HepG2 (cell line): Measurements from ENCODE around the gene OSBPL5. TPM values are rescaled to one million over a fixed set of nuclear protein-coding genes. Genes with fewer than 3 reads are reported as not detected.

Experiments used
- ATAC-seq: fragments of 200-7000 bp; cut with Tn5 transposase; 3 replicates; pipeline ENCODE4 v1.9.1; 2020; ENCODE audit warnings: mild to moderate bottlenecking, moderate library complexity
- BruUV-seq: library from RNA; stranded (reverse); fragments of 400-500 nt; replicated peaks from 2 replicates; lab custom pipeline; 2021; lab: Mats Ljungman, UMichigan
- CTCF ChIA-PET: fragments of 300-600 bp; formaldehyde crosslinking; extraction: SDS; loops from one replicate; lab custom pipeline; 2021; ENCODE audit warnings: low total read pairs, inconsistent platforms, low intra/inter-chr PET ratio; lab: Yijun Ruan, JAX
- POLR2A ChIA-PET: fragments of 350-600 bp; sonication (Branson Sonifier 250); formaldehyde crosslinking; loops from one replicate; lab custom pipeline; 2020; ENCODE audit warnings: antibody characterized with exemption, inconsistent platforms; lab: Yijun Ruan, JAX
- DNase-seq: peaks from one replicate; pipeline ENCODE4 v3.0.0-alpha.2; 2015; ENCODE audit warnings: low spot score
- FAIRE-seq: peaks from 3 replicates; lab custom pipeline; 2011; peaks lifted over from hg19 to GRCh38; lab: Jason Lieb, UNC
- H2AFZ ChIP-seq: one replicate; pipeline ENCODE4 v1.6.1; 2011; ENCODE audit warnings: low read length, inconsistent platforms
- H3K27ac ChIP-seq: fragments of 300-600 bp; 3 replicates; pipeline ENCODE4 v1.8.0; 2011; ENCODE audit warnings: mixed run types, mild to moderate bottlenecking, mixed read lengths, low read length, inconsistent platforms; ENCODE audit not compliant: insufficient read depth; ENCODE audit errors: extremely low read length
- H3K27me3 ChIP-seq, 2 experiments: fragments of 200-600 bp in 1 of 2; 2 replicates in 1 of 2; 3 replicates in 1 of 2; pipeline versions ENCODE4 v1.6.0 to v1.8.0; 2011; ENCODE audit warnings: low read length in 2 of 2, mild to moderate bottlenecking in 2 of 2, moderate library complexity in 2 of 2, inconsistent platforms in 1 of 2; ENCODE audit not compliant: insufficient read depth in 2 of 2, control insufficient read depth in 1 of 2
- H3K36me3 ChIP-seq, 2 experiments: fragments of 200-600 bp in 1 of 2; replicated peaks in 1 of 2; 2 replicates in 1 of 2; 3 replicates in 1 of 2; pipeline versions ENCODE4 v1.5.1 to v1.8.0; 2011; ENCODE audit warnings: low read length in 2 of 2, inconsistent platforms in 1 of 2; ENCODE audit not compliant: insufficient read depth in 2 of 2, control insufficient read depth in 1 of 2
- H3K4me1 ChIP-seq: 2 replicates; pipeline ENCODE4 v1.5.1; 2012; ENCODE audit warnings: low read length, inconsistent platforms; ENCODE audit not compliant: insufficient read depth
- H3K4me2 ChIP-seq: 2 replicates; pipeline ENCODE4 v1.6.0; 2011; ENCODE audit warnings: low read depth, low read length, inconsistent platforms
- H3K4me3 ChIP-seq, 3 experiments: fragments of 200-600 bp in 1 of 3; sonication (generic), shearing (Covaris generic) in 1 of 3; replicated peaks in 1 of 3; 2 replicates each; pipeline ENCODE4 v1.5.1; 2011 to 2016; ENCODE audit warnings: low read length in 3 of 3, inconsistent platforms in 2 of 3, low read depth in 2 of 3, mild to moderate bottlenecking in 2 of 3, control low read depth in 1 of 3, mixed read lengths in 1 of 3; ENCODE audit not compliant: insufficient read depth in 1 of 3
- H3K79me2 ChIP-seq: one replicate; pipeline ENCODE4 v1.6.1; 2011; ENCODE audit warnings: low read length, inconsistent platforms; ENCODE audit not compliant: insufficient read depth
- H3K9ac ChIP-seq: 2 replicates; pipeline ENCODE4 v1.6.0; 2011; ENCODE audit warnings: mild to moderate bottlenecking, low read depth, low read length, inconsistent platforms; ENCODE audit not compliant: insufficient read depth
- H3K9me3 ChIP-seq: 2 replicates; pipeline ENCODE4 v1.5.1; 2012; ENCODE audit warnings: mild to moderate bottlenecking, low read length
- H4K20me1 ChIP-seq: 2 replicates; pipeline ENCODE4 v1.6.0; 2011; ENCODE audit warnings: inconsistent platforms, mild to moderate bottlenecking, low read length, moderate library complexity; ENCODE audit not compliant: insufficient read depth
- BRCA1 ChIP-seq: sonication (generic); formaldehyde crosslinking; IDR thresholded peaks from 2 replicates; pipeline ENCODE4 v1.4.0; 2020; ENCODE audit warnings: missing genetic modification reagents
- EP300 ChIP-seq, 3 experiments: sonication (generic) in 1 of 3; formaldehyde crosslinking in 1 of 3; IDR thresholded peaks; 2 replicates each; pipeline versions ENCODE4 v1.5.1 to v1.6.1; 2011 to 2020; ENCODE audit warnings: low read depth in 2 of 3, low read length in 2 of 3, borderline replicate concordance in 1 of 3, improper control_type of control experiment in 1 of 3, mild to moderate bottlenecking in 1 of 3, missing genetic modification reagents in 1 of 3, moderate library complexity in 1 of 3
- HES4 ChIP-seq: sonication (generic); formaldehyde crosslinking; IDR thresholded peaks from 2 replicates; pipeline ENCODE4 v1.9.0; 2021; ENCODE audit warnings: mild to moderate bottlenecking, missing genetic modification reagents, borderline replicate concordance
- KLF15 ChIP-seq: sonication (generic); formaldehyde crosslinking; IDR thresholded peaks from 2 replicates; pipeline ENCODE4 v1.8.1; 2023; ENCODE audit warnings: borderline replicate concordance, mild to moderate bottlenecking, inconsistent platforms, missing genetic modification reagents, mixed read lengths
- PHB2 ChIP-seq: fragments of 450-650 bp; IDR thresholded peaks from 2 replicates; pipeline ENCODE4 v1.6.1; 2018; ENCODE audit not compliant: partially characterized antibody
- SMAD9 ChIP-seq: sonication (generic); formaldehyde crosslinking; IDR thresholded peaks from 2 replicates; pipeline ENCODE4 v1.5.1; 2020; ENCODE audit warnings: mild to moderate bottlenecking, missing genetic modification reagents
- TOE1 ChIP-seq: sonication (generic); formaldehyde crosslinking; IDR thresholded peaks from 2 replicates; pipeline ENCODE4 v1.4.0; 2020; ENCODE audit warnings: mild to moderate bottlenecking, missing genetic modification reagents
- ZHX1 ChIP-seq: sonication (generic); formaldehyde crosslinking; IDR thresholded peaks from 2 replicates; pipeline ENCODE4 v1.8.1; 2022; ENCODE audit warnings: low read depth, mild to moderate bottlenecking, missing genetic modification reagents
- ZNF235 ChIP-seq: sonication (generic); formaldehyde crosslinking; IDR thresholded peaks from 2 replicates; pipeline ENCODE4 v1.8.1; 2023; ENCODE audit warnings: mild to moderate bottlenecking, missing genetic modification reagents, borderline replicate concordance
- ZNF451 ChIP-seq: sonication (generic); formaldehyde crosslinking; IDR thresholded peaks from 2 replicates; pipeline ENCODE4 v1.5.0; 2020; ENCODE audit warnings: mild to moderate bottlenecking, missing genetic modification reagents
- ZNF567 ChIP-seq: sonication (generic); formaldehyde crosslinking; IDR thresholded peaks from 2 replicates; pipeline ENCODE4 v1.8.1; 2023; ENCODE audit warnings: mild to moderate bottlenecking, missing genetic modification reagents, borderline replicate concordance
- ZNF7 ChIP-seq: IDR thresholded peaks from 2 replicates; pipeline ENCODE4 v1.6.1; 2016; ENCODE audit warnings: missing biosample characterization, missing genetic modification reagents
- ZNF772 ChIP-seq: sonication (generic); formaldehyde crosslinking; IDR thresholded peaks from 2 replicates; pipeline ENCODE4 v1.5.0; 2020; ENCODE audit warnings: mild to moderate bottlenecking, missing genetic modification reagents
- WGBS: methylation state at CpG from one replicate; pipeline ENCODE4 v1.1.6; 2017; ENCODE audit warnings: low lambda C conversion rate; 5-methylcytosine and 5-hydroxymethylcytosine counted together
- in situ Hi-C: cut with HindIII; loops from 2 replicates; pipeline ENCODE4 v1.10.0; 2017; ENCODE audit warnings: low pct_unique_long_range_greater_than_20kb; ENCODE audit not compliant: extremely low pct_ligation_motif_present
- intact Hi-C: fragments of 100-400 bp; cut with micrococcal nuclease; formaldehyde crosslinking; loops from one replicate; pipeline ENCODE4 v1.10.0; 2022; ENCODE audit not compliant: unreplicated experiment
- polyA plus RNA-seq, 8 experiments: library from polyadenylated mRNA; depleted of rRNA in 3 of 8; stranded (reverse) in 7 of 8; unstranded in 1 of 8; fragments of >200 nt; fragmentation: Illumina TruSeq in 4 of 8; extraction: Trizol in 4 of 8; gene quantifications; 2 replicates each; pipeline versions ENCODE4 v1.2.1 to v1.2.3, GENCODE V29; 2011 to 2016; ENCODE audit warnings: low read depth in 4 of 8, missing spikeins in 1 of 8, mixed read lengths in 1 of 8; ENCODE audit not compliant: insufficient read depth in 1 of 8
- total RNA-seq, 5 experiments: library from RNA; depleted of rRNA; stranded (reverse); fragments of >200 nt; fragmentation: Illumina TruSeq; extraction: Trizol; gene quantifications; 2 replicates each; pipeline ENCODE4 v1.2.3, GENCODE V29; 2016; ENCODE audit warnings: low read depth in 1 of 5

Gene OSBPL5
- total and polyA plus RNA-seq, 2 of the 13 experiments (the other 11 are each of a cell fraction or from before 2014, with no cell fraction given): not detected

GRCh38 chr11:3092603-3093141, 72.4 kb downstream of the OSBPL5 start:
- intact Hi-C loops (loop anchor here (5.0 kb wide), 1 partner anchor 35 kb away; the partner anchor contains the start of gene CARS1), in situ Hi-C loops (loop anchor here (5.0 kb wide), 1 partner anchor 50 kb away; no protein-coding TSS in a partner anchor)
- 4% methylated on average over 4 of the region's 15 CpGs for WGBS
- H2AFZ ChIP-seq: no peak overlapping the region
- no peak overlapping the region for H3K4me3 ChIP-seq
- 0 out of 2 replicates have a peak overlapping the region, but pooled peaks have one; percentile 25 for H3K4me2 ChIP-seq
- TF ChIP-seq ZNF451 (CRISPR knock-in tag) (no peak), TOE1 (CRISPR knock-in tag) (no peak), PHB2 (no peak), ZNF7 (CRISPR knock-in tag) (no peak), ZNF235 (no peak), EP300 (IDR thresholded peaks at IDR 0.05; ENCODE audit: low read depth in 2 of 2, low read length in 2 of 2) (no peak), EP300 (CRISPR knock-in tag; IDR thresholded peaks at IDR 0.05; ENCODE audit: borderline replicate concordance) (no peak), HES4 (no peak), KLF15 (CRISPR knock-in tag) (no peak), BRCA1 (no peak), SMAD9 (CRISPR knock-in tag) (no peak), ZHX1 (CRISPR knock-in tag) (no peak), ZNF772 (CRISPR knock-in tag) (no peak), ZNF567 (CRISPR knock-in tag) (no peak)
- TF ChIP-seq, all 625 proteins: peak for 0
- FAIRE-seq: no peak
- Histone ChIP-seq H3K27ac (no peak overlapping the region), H3K9me3 (no peaks in the 10 kb centered on the region), H3K27me3 (peaks cover 16 to 71% of the 10 kb centered on the region in 2 experiments), H3K36me3 (no peaks in the 10 kb centered on the region), H3K9ac (no peak overlapping the region), H4K20me1 (no peaks in the 10 kb centered on the region), H3K4me1 (peaks cover 23% of the 10 kb centered on the region), H3K79me2 (no peaks in the 10 kb centered on the region)
- DNase-seq: no peak
- ATAC-seq: no peak
- no TSS peak for BruUV-seq
- ChIA-PET CTCF (interaction anchor here (0.7 to 3.7 kb wide), 3 partner anchors 56 to 116 kb away, joined by 3 to 53 read pairs (median 5); no protein-coding TSS in a partner anchor), POLR2A (no interaction called here)
